WTC11 (cell line): ENCODE results near the gene S100G. TPM values are rescaled to one million over a fixed set of nuclear protein-coding genes. Genes with fewer than 3 reads are reported as not detected.
"Not testable (repeated sequence)": the region's sequence is repeated elsewhere in the genome, so short reads cannot be mapped to it uniquely, and the experiment has no call there.

Experiments
- ATAC-seq: fragments of 200-7000 bp; cut with Tn5 transposase; 2 replicates; pipeline ENCODE4 v1.10.0; 2021; ENCODE audit warnings: mild to moderate bottlenecking, moderate library complexity
- CTCF ChIA-PET: fragments of 300-600 bp; sonication (Branson Sonifier 250); formaldehyde crosslinking; loops from one replicate; lab custom pipeline; 2021; ENCODE audit warnings: antibody characterized with exemption; lab: Charles Lee
- POLR2A ChIA-PET: fragments of 350-600 bp; sonication (Branson Sonifier 250); formaldehyde crosslinking; loops from one replicate; lab custom pipeline; 2021; ENCODE audit warnings: antibody characterized with exemption; lab: Charles Lee
- DNase-seq: peaks from one replicate; pipeline ENCODE4 v3.0.0; 2021; ENCODE audit warnings: low spot score
- H3K27ac Mint-ChIP-seq: 2 replicates; pipeline ENCODE4 v1.8.0; 2021; ENCODE audit warnings: mixed read lengths
- H3K27me3 Mint-ChIP-seq: 2 replicates; pipeline ENCODE4 v1.8.0; 2021; ENCODE audit warnings: low read depth, mild to moderate bottlenecking, moderate library complexity, mixed read lengths
- H3K36me3 Mint-ChIP-seq: 2 replicates; pipeline ENCODE4 v1.8.0; 2021; ENCODE audit warnings: mixed read lengths
- H3K4me1 Mint-ChIP-seq: 2 replicates; pipeline ENCODE4 v1.8.0; 2022; ENCODE audit warnings: mixed read lengths
- H3K4me3 Mint-ChIP-seq: 2 replicates; pipeline ENCODE4 v1.8.0; 2021; ENCODE audit warnings: mild to moderate bottlenecking, moderate library complexity, mixed read lengths
- H3K9me3 Mint-ChIP-seq: 2 replicates; pipeline ENCODE4 v1.8.0; 2021; ENCODE audit warnings: mixed read lengths
- ATF3 ChIP-seq: sonication (generic); formaldehyde crosslinking; conservative IDR thresholded peaks from 2 replicates; pipeline ENCODE4 v1.8.1; 2022; ENCODE audit warnings: mild to moderate bottlenecking, missing genetic modification reagents
- CBFB ChIP-seq: sonication (generic); formaldehyde crosslinking; IDR thresholded peaks from 2 replicates; pipeline ENCODE4 v1.8.1; 2022; ENCODE audit warnings: mild to moderate bottlenecking, low read depth, missing genetic modification reagents
- EMX1 ChIP-seq: fragments of 250-450 bp; sonication (Bioruptor Pico); IDR thresholded peaks from 2 replicates; pipeline ENCODE4 v1.8.0; 2021; ENCODE audit warnings: mild to moderate bottlenecking
- FOXP4 ChIP-seq: sonication (generic); formaldehyde crosslinking; IDR thresholded peaks from 2 replicates; pipeline ENCODE4 v1.8.0; 2022; ENCODE audit warnings: mild to moderate bottlenecking, missing genetic modification reagents
- JUN ChIP-seq: sonication (generic); formaldehyde crosslinking; IDR thresholded peaks from 2 replicates; pipeline ENCODE4 v1.8.0; 2023; ENCODE audit warnings: mild to moderate bottlenecking, missing genetic modification reagents
- KAT7 ChIP-seq: sonication (generic); formaldehyde crosslinking; IDR thresholded peaks from 2 replicates; pipeline ENCODE4 v1.8.1; 2023; ENCODE audit warnings: missing genetic modification reagents, mild to moderate bottlenecking, borderline replicate concordance
- NFATC4 ChIP-seq: fragments of 250-450 bp; sonication (Bioruptor Pico); IDR thresholded peaks from 2 replicates; pipeline ENCODE4 v1.9.0; 2021; ENCODE audit warnings: mild to moderate bottlenecking
- NFE2L1 ChIP-seq: sonication (generic); formaldehyde crosslinking; IDR thresholded peaks from 2 replicates; pipeline ENCODE4 v1.8.1; 2023; ENCODE audit warnings: missing genetic modification reagents
- NFYB ChIP-seq: sonication (generic); formaldehyde crosslinking; conservative IDR thresholded peaks from 2 replicates; pipeline ENCODE4 v1.8.0; 2022; ENCODE audit warnings: low read depth, missing genetic modification reagents
- RELA ChIP-seq: sonication (generic); formaldehyde crosslinking; IDR thresholded peaks from 2 replicates; pipeline ENCODE4 v1.8.1; 2022; ENCODE audit warnings: missing genetic modification reagents, mild to moderate bottlenecking, borderline replicate concordance
- USF1 ChIP-seq: sonication (generic); formaldehyde crosslinking; IDR thresholded peaks from 2 replicates; pipeline ENCODE4 v1.8.0; 2022; ENCODE audit warnings: mild to moderate bottlenecking, missing genetic modification reagents
- USF2 ChIP-seq: sonication (generic); formaldehyde crosslinking; IDR thresholded peaks from 2 replicates; pipeline ENCODE4 v1.8.1; 2023; ENCODE audit warnings: mild to moderate bottlenecking, missing genetic modification reagents, moderate library complexity
- ZMAT4 ChIP-seq: fragments of 250-450 bp; sonication (Bioruptor Pico); IDR thresholded peaks from 2 replicates; pipeline ENCODE4 v1.9.0; 2021; ENCODE audit warnings: mild to moderate bottlenecking
- ZNF138 ChIP-seq: sonication (generic); formaldehyde crosslinking; conservative IDR thresholded peaks from 2 replicates; pipeline ENCODE4 v1.8.1; 2022; ENCODE audit warnings: mild to moderate bottlenecking, moderate library complexity, missing genetic modification reagents
- ZNF219 ChIP-seq: sonication (generic); formaldehyde crosslinking; IDR thresholded peaks from 2 replicates; pipeline ENCODE4 v1.8.0; 2023; ENCODE audit warnings: missing genetic modification reagents, mild to moderate bottlenecking, borderline replicate concordance
- ZNF423 ChIP-seq: fragments of 250-450 bp; sonication (Bioruptor Pico); IDR thresholded peaks from 2 replicates; pipeline ENCODE4 v2.1.2; 2022; ENCODE audit warnings: mild to moderate bottlenecking, moderate library complexity
- ZNF512 ChIP-seq: sonication (generic); formaldehyde crosslinking; IDR thresholded peaks from 2 replicates; pipeline ENCODE4 v1.8.1; 2022; ENCODE audit warnings: missing genetic modification reagents, borderline replicate concordance
- total RNA-seq: library from RNA; stranded (reverse); gene quantifications from 3 replicates; pipeline ENCODE4 v1.2.3, GENCODE V29; 2021

Gene S100G
- total RNA-seq, 1 experiment from 2014 or later: not detected

- Mint-ChIP-seq H3K9me3 (peaks cover 4% of the 10 kb centered on the region; the same call in 1 of the 2 replicates), H3K27ac (no peak overlapping the region), H3K4me1 (peaks cover 31% of the 10 kb centered on the region), H3K27me3 (no peaks in the 10 kb centered on the region), H3K36me3 (peaks cover 30% of the 10 kb centered on the region), H3K4me3 (no peak overlapping the region)
- POLR2A ChIA-PET: no interaction called here
- DNase-seq (no peak), ATAC-seq (no peak)
- TF ChIP-seq NFYB (no peak), ATF3 (no peak), ZNF219 (CRISPR knock-in tag) (no peak), FOXP4 (CRISPR knock-in tag) (no peak), NFATC4 (CRISPR knock-in tag) (no peak), EMX1 (CRISPR knock-in tag) (no peak), KAT7 (CRISPR knock-in tag) (no peak), USF2 (no peak), CBFB (CRISPR knock-in tag) (no peak), ZNF512 (CRISPR knock-in tag) (no peak), ZNF423 (no peak), ZNF138 (CRISPR knock-in tag) (no peak), RELA (no peak), JUN (CRISPR knock-in tag) (no peak), USF1 (CRISPR knock-in tag) (no peak), NFE2L1 (CRISPR knock-in tag) (no peak), ZMAT4 (CRISPR knock-in tag) (no peak)
- CTCF ChIA-PET: no interaction called here
These were observed 39.8 kb upstream of the S100G start for GRCh38 chrX:16610121-16610621.

- Mint-ChIP-seq H3K4me1 (peaks cover 30% of the 10 kb centered on the region), H3K36me3 (peaks cover 33% of the 10 kb centered on the region)
- DNase-seq, H3K4me3 Mint-ChIP-seq, ATAC-seq, POLR2A ChIA-PET, H3K27ac Mint-ChIP-seq, H3K9me3 Mint-ChIP-seq, H3K27me3 Mint-ChIP-seq: not testable (repeated sequence)
- CTCF ChIA-PET: interaction anchor here (1.2 kb wide), 1 partner anchor 331 kb away, joined by 4 read pairs; no protein-coding TSS in a partner anchor
These were observed 39.3 kb upstream of the S100G start for GRCh38 chrX:16610654-16611053.
